ENCODE results near the gene ADISSP.

- no peak for TF ChIP-seq ELF1 (tag; IDR thresholded peaks at IDR 0.05)
- no peak for TF ChIP-seq ZNF785 (CRISPR knock-in tag; IDR thresholded peaks at IDR 0.05)
- TF ChIP-seq KLF6 (CRISPR knock-in tag; IDR thresholded peaks at IDR 0.05; ENCODE audit: borderline replicate concordance), result no peak
- TF ChIP-seq BRF2 (IDR thresholded peaks at IDR 0.05; ENCODE audit: borderline replicate concordance, insufficient read depth, insufficient read length), result no peak
- TF ChIP-seq TCF7L2 (IDR thresholded peaks at IDR 0.05; ENCODE audit: low read depth, low read length), result no peak
- TF ChIP-seq ZNF212 (CRISPR knock-in tag; IDR thresholded peaks at IDR 0.05), result no peak
These were observed 21.2 kb upstream of the ADISSP start for GRCh38 chr20:3788685-3789155.

Data from K562 (cell line).